ENCODE measurements around the gene PLOD3. TPM values are rescaled to one million over a fixed set of nuclear protein-coding genes. Genes with fewer than 3 reads are reported as not detected.
A peak's percentile ranks its signal among the peaks of the same experiment; 100 is the strongest.
"Not testable (repeated sequence)": the region's sequence is repeated elsewhere in the genome, so short reads cannot be mapped to it uniquely, and the experiment has no call there.

PLOD3 gene
- total RNA-seq = 41.5 TPM

GRCh38 chr7:101217388-101218235 is at the start of gene PLOD3, which contains the start of gene ZNHIT1:
Gene PLOD3 (minus strand): TSS chr7:101217581. CDS start chr7:101217274, 307 bp downstream.
Gene ZNHIT1 (plus strand): TSS chr7:101218165. CDS start chr7:101218196, 31 bp downstream.
- peak within 1 kb of the TSS; percentile 91 for H3K27ac ChIP-seq
- H3K27me3 ChIP-seq = no peaks in the 10 kb centered on the region
- no peaks in the 10 kb centered on the region for H3K9me3 ChIP-seq
- TF ChIP-seq POLR2A (IDR thresholded peaks at IDR 0.05) (peak in 1 of 2 donors; percentile 3), POLR2AphosphoS5 (IDR thresholded peaks at IDR 0.05; ENCODE audit: insufficient read depth in 1 of 2, low read depth in 1 of 2) (peak; percentile 68 to 99), CTCF (IDR thresholded peaks at IDR 0.05) (no peak)
- peaks cover 0 to 15% of the 10 kb centered on the region in 2 donors for H3K36me3 ChIP-seq
- peaks cover 43% of the 10 kb centered on the region for H3K4me1 ChIP-seq
- H3K4me3 ChIP-seq = peak within 1 kb of the TSS; percentile 66 to 70
- peak in 1 of 2 donors; percentile 98 for DNase-seq (ENCODE audit: extremely low spot score in 2 of 2)
- intact Hi-C loops (cut with DNase I) = no loop called here

GRCh38 chr7:101265622-101266516 is 48.5 kb upstream of the PLOD3 start:
- H3K9me3 ChIP-seq = no peaks in the 10 kb centered on the region
- no peaks in the 10 kb centered on the region for H3K4me1 ChIP-seq
- H3K27ac ChIP-seq = no peak overlapping the region
- no peak overlapping the region for H3K4me3 ChIP-seq
- no peaks in the 10 kb centered on the region for H3K36me3 ChIP-seq
- TF ChIP-seq POLR2A (IDR thresholded peaks at IDR 0.05) = no peak
- TF ChIP-seq CTCF (IDR thresholded peaks at IDR 0.05) = no peak
- TF ChIP-seq POLR2AphosphoS5 (IDR thresholded peaks at IDR 0.05; ENCODE audit: insufficient read depth in 1 of 2, low read depth in 1 of 2) = no peak
- no peaks in the 10 kb centered on the region for H3K27me3 ChIP-seq
- intact Hi-C loops (cut with DNase I) = no loop called here
- no peak for DNase-seq (ENCODE audit: extremely low spot score in 2 of 2)

GRCh38 chr7:101264102-101264706 is 46.8 kb upstream of the PLOD3 start:
- H3K9me3 ChIP-seq; H3K27me3 ChIP-seq; H3K4me1 ChIP-seq; H3K4me3 ChIP-seq; H3K27ac ChIP-seq; DNase-seq (ENCODE audit: extremely low spot score in 2 of 2); intact Hi-C loops (cut with DNase I); H3K36me3 ChIP-seq: not testable (repeated sequence)

GRCh38 chr7:101258243-101258731 is 40.9 kb upstream of the PLOD3 start:
- no peaks in the 10 kb centered on the region for H3K9me3 ChIP-seq

More at GRCh38 chr7:101258243-101258731, 40.9 kb upstream of the PLOD3 start:
- no peak overlapping the region for H3K4me3 ChIP-seq
- no peak for TF ChIP-seq POLR2AphosphoS5 (IDR thresholded peaks at IDR 0.05; ENCODE audit: insufficient read depth in 1 of 2, low read depth in 1 of 2)
- TF ChIP-seq CTCF (IDR thresholded peaks at IDR 0.05) = no peak
- no peak for TF ChIP-seq POLR2A (IDR thresholded peaks at IDR 0.05)
- no peaks in the 10 kb centered on the region for H3K4me1 ChIP-seq
- DNase-seq (ENCODE audit: extremely low spot score in 2 of 2) = no peak
- no peak overlapping the region for H3K27ac ChIP-seq
- H3K27me3 ChIP-seq = no peaks in the 10 kb centered on the region
- intact Hi-C loops (cut with DNase I) = no loop called here
- no peaks in the 10 kb centered on the region for H3K36me3 ChIP-seq

All from vagina (tissue), 2 donors.